HG03558 (cell line): ENCODE data around the gene ALX4.

ENCODE experiments used
- ATAC-seq: cut with Tn5 transposase; IDR thresholded peaks from one replicate; pipeline ENCODE4 v1.9.1; 2021; ENCODE audit warnings: moderate number of reproducible peaks; ENCODE audit not compliant: unreplicated experiment; ENCODE audit errors: extremely low read depth

The ALX4 gene

DNA sequence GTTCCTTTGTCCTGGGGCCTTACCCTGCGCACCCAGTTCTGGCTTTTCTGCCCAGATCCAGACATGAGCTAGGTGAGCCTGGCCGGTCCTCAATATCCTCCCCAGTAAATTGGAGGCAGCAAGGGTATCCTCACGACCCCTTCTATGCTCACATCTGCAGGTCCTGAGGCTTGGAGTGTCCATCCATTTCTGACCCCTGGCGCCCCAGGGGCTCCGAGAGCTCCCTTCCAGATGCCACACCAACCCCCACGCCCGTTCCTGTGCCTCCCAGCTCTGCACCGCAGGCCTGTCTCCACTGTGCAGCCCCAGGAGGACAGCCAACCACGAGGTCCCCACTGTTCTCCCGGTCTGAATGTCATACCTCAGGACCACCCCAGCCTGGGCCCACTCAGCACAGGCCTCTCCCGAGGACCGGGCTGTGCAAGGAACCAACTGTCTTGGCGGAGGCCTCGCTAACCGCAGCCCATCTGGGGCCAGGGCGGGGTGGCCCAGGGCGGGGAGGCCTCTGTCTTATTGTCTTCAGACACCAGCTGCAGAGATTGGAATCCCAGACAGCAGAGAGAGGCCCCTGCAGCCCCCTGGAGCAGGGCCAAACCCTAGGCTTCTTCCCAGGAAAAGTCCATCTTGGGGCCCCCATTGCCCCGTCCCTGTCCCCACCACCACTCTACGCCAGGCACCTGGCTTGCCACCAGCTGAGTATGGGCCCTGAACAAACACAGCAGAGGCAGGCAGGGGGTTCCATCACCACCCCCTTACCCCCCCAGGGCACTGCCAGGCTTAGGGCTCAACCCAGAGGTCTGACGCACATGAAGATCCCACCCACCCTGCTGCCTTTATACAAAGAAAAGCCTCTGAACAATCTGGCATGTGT, 39.3 kb downstream of the ALX4 start:
- ATAC-seq, result no peak

DNA sequence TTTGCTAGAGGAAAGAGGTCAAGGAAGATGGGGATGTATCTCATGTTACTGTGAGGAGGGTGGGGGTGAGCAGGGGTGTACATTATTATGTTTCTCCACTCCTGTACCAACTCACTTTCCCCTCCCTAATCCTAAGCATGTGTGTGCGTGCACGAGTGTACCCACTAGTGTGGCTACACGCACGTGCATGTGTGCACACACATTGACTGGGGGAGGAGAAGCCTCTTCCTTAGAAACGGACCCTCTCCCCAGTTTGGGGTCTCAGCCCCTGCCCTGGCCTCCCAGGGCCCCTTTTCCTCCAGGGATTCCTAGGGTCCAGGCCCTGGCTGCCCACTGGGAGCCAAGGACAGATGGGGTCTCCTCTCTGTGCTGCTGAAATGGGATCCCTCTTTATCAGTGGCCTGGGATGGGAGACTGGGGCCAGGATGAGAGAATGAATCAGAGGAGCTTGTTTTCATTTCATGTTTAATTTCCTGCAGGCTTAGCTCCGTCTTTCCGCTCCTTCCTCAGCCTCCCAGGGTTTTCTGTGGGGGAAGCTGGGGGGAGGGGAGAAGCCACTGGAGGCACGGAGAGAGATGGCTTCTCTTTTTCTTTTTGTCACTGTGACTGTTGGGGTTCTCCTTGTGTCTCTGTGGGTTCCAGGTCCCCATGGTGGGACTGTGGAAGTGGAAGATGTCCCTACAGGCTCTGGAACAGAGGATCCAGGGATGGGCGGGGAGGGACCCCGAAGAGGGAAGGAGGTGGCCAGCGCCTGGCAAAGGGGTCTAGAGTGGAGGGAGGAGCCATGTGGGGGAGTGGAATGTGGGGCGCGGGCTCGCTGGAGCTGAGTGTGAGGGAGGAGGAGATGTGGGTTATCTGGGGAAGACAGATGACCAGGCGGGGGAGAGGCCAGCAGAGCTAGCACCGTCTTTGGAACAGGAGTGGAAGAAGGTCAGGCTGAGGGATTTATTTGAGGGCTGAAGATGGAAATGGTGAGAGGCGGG, 40.3 kb downstream of the ALX4 start:
- no peak for ATAC-seq

- no peak for ATAC-seq
These were observed 41.3 kb downstream of the ALX4 start for GRCh38 chr11:44268614-44269080.

DNA sequence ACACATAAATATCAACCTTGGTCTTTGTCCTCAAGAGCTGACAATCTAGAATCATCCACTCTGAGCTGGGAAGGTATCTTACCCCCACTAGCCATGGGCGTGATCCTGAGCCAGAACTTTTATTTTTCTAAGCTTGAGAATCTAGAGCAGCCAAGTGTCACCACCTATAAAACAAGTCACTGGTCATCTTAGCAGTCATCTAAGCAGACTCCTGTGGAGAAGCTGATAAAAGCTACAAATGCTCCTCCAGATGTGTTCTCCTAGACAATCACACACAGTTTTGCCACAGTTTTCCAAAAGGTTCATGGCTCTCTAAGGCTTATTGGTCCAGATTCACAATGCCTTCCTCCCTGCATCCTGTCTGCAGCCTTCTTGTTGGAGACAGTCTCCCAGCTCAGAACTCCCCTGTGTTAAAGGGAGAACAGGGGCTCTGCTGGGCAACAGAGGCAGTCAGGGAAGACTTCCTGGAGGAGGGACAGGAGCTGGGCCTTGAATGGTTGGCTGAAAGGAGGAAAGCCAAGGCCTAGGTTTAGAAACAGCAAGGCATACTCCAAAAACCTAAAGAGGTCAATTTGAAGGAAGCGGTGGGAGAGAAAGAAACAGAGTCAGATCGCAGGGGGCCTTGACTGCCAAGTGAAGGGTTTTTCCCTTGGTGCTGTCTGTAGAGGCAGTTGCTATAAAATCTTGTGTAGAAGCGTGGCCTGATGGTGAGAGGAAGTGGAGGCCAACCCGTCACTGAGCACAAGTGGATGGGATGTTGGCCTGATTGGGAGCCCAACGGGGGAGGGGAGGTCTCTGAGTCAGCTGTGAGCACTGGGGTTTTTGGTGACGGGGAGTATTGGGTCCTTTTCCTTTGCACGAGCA, 42.0 kb downstream of the ALX4 start:
- no peak for ATAC-seq

DNA sequence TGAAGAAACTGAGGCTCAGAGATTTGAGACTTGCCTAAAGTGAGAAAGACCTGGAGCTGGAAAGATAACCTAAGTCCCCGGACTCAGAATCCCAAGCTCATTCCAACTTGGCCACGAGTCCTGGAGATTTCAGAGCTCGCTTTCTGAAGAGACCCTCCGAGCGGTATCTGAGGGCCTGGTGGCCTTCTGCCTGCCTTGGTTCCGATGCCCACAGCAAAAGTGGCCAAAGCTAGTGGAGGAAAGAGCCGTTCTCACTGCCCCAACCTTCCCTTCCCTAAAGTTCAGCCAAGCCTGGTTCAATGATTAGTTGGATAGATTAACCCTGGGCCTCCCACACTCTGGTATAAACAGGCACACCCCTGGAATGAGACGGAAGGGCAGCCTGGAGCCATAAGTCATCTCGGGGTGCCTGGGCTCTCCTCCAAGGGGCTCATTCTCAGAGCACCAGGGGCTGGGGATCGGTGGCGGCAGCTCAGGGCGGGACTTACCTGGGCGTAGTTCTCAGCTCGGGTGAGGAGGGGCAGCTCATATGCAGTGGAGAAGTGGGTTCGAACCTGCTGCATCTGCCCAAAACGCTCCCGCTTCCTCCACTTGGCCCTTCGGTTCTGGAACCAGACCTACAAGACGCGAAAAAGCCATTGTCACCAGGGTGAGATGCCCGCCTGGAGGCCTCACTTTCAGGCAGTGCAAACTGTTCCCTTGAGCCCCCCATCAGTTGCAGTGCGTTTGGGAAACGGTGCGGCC, 42.8 kb downstream of the ALX4 start:
- ATAC-seq, result no peak

GRCh38 chr11:44266056-44266780, 43.7 kb downstream of the ALX4 start:
- no peak for ATAC-seq

DNA sequence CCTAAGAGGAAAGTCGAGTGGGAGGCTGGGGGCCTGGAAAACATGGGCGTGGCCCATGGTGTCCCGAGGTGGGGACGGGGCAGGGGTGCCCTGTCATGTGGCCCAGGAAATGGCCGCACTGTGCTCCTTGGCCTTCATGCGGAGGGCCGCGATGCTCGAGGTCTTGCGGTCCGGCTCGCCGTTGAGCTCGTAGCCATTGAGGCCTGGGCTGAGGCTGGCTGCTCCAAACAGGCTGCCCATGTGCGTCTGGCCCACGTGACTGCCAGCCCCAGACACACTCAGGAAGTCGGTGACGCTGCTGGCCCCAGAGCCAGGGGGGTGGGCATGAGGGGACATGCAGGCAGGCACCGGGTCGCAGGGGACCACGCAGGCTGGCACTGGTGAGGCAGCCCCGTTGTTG, 45.2 kb downstream of the ALX4 start:
- ATAC-seq, result no peak

GRCh38 chr11:44264438-44264749, 45.5 kb downstream of the ALX4 start:
- no peak for ATAC-seq

DNA sequence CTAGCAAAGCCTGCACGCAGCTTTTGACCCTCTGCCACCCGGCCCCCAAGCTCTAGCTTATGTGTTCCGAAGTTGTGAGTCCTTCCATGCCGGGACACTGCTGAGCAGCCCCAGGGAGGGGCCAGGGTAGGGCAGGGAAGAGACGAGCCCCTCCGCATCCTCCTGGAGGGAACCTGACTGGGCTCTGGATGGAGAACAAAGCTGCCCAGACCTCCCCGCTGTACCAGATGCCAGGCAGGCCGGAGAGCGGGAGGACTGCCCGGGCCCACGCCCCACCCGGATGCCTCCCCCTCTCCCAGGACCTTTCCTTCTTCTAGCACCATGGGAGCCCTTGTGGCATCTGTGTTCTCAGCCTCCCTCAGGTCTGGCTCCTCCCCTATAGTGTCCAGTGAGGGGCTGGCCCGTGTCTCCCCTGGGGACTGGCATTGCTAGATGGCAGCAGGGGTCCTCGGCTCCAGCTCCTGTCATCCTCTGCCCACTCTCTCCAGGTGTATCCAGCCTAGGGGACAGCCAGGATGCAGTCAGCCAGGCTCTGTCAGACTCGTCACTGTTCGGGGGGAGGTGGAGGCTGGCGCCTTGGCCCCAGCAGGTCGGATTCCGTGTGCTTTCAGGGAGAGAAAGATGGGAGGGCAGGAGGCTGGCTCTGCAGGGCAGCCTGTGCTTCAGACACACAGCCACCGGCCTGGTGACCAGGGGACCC, 46.1 kb downstream of the ALX4 start:
- ATAC-seq, result no peak

- ATAC-seq, result no peak
These were observed 47.9 kb downstream of the ALX4 start for GRCh38 chr11:44261800-44262591.

DNA sequence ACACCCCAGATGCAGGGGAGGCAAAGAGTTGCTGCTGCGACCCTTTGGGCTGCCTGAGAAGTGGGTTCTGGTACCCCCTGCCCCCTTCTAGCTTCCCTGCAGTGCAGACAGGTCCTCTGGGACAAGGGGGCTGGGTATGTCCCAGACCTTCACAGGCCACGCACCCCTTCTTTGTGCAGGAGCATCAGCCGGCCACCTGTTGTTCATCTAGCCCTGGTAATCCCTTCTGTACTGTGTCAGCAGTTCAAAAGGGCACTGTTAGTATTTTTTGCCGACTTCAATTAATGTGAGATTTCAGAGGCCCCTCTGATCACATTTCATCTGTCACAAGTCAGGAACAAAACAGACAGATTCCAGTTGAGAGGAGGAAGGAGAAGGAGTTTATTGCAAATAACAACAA, 49.9 kb downstream of the ALX4 start:
- no peak for ATAC-seq

GRCh38 chr11:44258839-44259420, 51.0 kb downstream of the ALX4 start:
- ATAC-seq, result no peak

- ATAC-seq, result no peak
These were observed 51.8 kb downstream of the ALX4 start for GRCh38 chr11:44258190-44258489.

- ATAC-seq, result no peak
These were observed 52.4 kb downstream of the ALX4 start for GRCh38 chr11:44257338-44258189.

GRCh38 chr11:44256673-44257291, 53.2 kb downstream of the ALX4 start:
- no peak for ATAC-seq

- ATAC-seq, result no peak
These were observed 54.4 kb downstream of the ALX4 start for GRCh38 chr11:44255406-44256071.
